Smooth muscle cell (in vitro differentiated cells): ENCODE results near the gene TAF8. TPM values are rescaled to one million over a fixed set of nuclear protein-coding genes. Genes with fewer than 3 reads are reported as not detected.

Experiments used
- DNase-seq: peaks from one replicate; lab custom pipeline; 2025; ENCODE audit not compliant: unreplicated experiment; lab: John Stamatoyannopoulos, UW
- H2AFZ ChIP-seq: fragments of 200-600 bp; sonication (generic); 2 replicates; pipeline ENCODE4 v1.6.0; 2016; ENCODE audit warnings: antibody characterized with exemption, low read depth, mild to moderate bottlenecking
- H3F3A ChIP-seq: fragments of 200-600 bp; sonication (generic); 2 replicates; pipeline ENCODE4 v1.6.0; 2017; ENCODE audit warnings: antibody characterized with exemption, low read depth
- H3K27ac ChIP-seq: fragments of 200-600 bp; sonication (generic); 2 replicates; pipeline ENCODE4 v1.5.1; 2016; ENCODE audit warnings: low read depth, mild to moderate bottlenecking
- H3K27me3 ChIP-seq: fragments of 200-600 bp; sonication (generic); 2 replicates; pipeline ENCODE4 v1.6.1; 2016; ENCODE audit warnings: low read depth, mild to moderate bottlenecking
- H3K36me3 ChIP-seq: fragments of 200-600 bp; sonication (generic); 2 replicates; pipeline ENCODE4 v1.5.1; 2016; ENCODE audit warnings: low read depth
- H3K4me1 ChIP-seq: fragments of 200-600 bp; sonication (generic); 2 replicates; pipeline ENCODE4 v1.5.1; 2016; ENCODE audit warnings: low read depth
- H3K4me2 ChIP-seq: fragments of 200-600 bp; sonication (generic); 2 replicates; pipeline ENCODE4 v1.6.0; 2016; ENCODE audit warnings: mild to moderate bottlenecking
- H3K4me3 ChIP-seq: fragments of 200-600 bp; sonication (generic); 2 replicates; pipeline ENCODE4 v1.5.1; 2016; ENCODE audit warnings: mild to moderate bottlenecking
- H3K79me2 ChIP-seq: fragments of 200-600 bp; sonication (generic); 2 replicates; pipeline ENCODE4 v1.6.0; 2016; ENCODE audit warnings: low read depth, mild to moderate bottlenecking
- H3K9ac ChIP-seq: fragments of 200-600 bp; sonication (generic); 2 replicates; pipeline ENCODE4 v1.6.0; 2016; ENCODE audit warnings: low read depth
- H3K9me3 ChIP-seq: fragments of 200-600 bp; sonication (generic); replicated peaks from 2 replicates; pipeline ENCODE4 v1.5.1; 2016; ENCODE audit warnings: low read depth
- H4K20me1 ChIP-seq: fragments of 200-600 bp; sonication (generic); 2 replicates; pipeline ENCODE4 v1.6.0; 2016; ENCODE audit warnings: low read depth
- CTCF ChIP-seq: fragments of 200-600 bp; sonication (generic); IDR thresholded peaks from 2 replicates; pipeline ENCODE4 v1.5.1; 2017; ENCODE audit warnings: borderline replicate concordance, mild to moderate bottlenecking, antibody characterized with exemption; ENCODE audit not compliant: insufficient read depth, poor library complexity, severe bottlenecking
- WGBS: methylation state at CpG from one replicate; pipeline ENCODE4 v1.1.7; 2016; ENCODE audit warnings: low lambda C conversion rate; 5-methylcytosine and 5-hydroxymethylcytosine counted together
- polyA plus RNA-seq: library from polyadenylated mRNA; unstranded; fragments of >200 nt; fragmentation: Nextera tagmentation; extraction: Ambion mirVana; gene quantifications from 2 replicates; pipeline ENCODE4 v1.2.1, GENCODE V29; 2016
- total RNA-seq: library from RNA; depleted of rRNA; stranded (reverse); fragments of >200 nt; gene quantifications from 2 replicates; pipeline ENCODE4 v1.2.3, GENCODE V29; 2014

Gene TAF8
- total and polyA plus RNA-seq, 2 experiments from 2014 or later = 8.1 to 9.8 TPM

GRCh38 chr6:42071881-42072583 is 21.7 kb downstream of the TAF8 start:
- no peak for TF ChIP-seq CTCF
- H3K4me3 ChIP-seq = no peak overlapping the region
- H3K27ac ChIP-seq = no peak overlapping the region
- 74% methylated on average over 6 of the region's 6 CpGs for WGBS
- peaks cover under 1% of the 10 kb centered on the region for H3K36me3 ChIP-seq
- H3K4me1 ChIP-seq = no peaks in the 10 kb centered on the region
- no peak overlapping the region for H2AFZ ChIP-seq
- no peaks in the 10 kb centered on the region for H3K9me3 ChIP-seq
- no peak for DNase-seq
- H3K9ac ChIP-seq = no peak overlapping the region
- no peaks in the 10 kb centered on the region for H3K79me2 ChIP-seq
- H3K4me2 ChIP-seq = no peak overlapping the region
- no peaks in the 10 kb centered on the region for H4K20me1 ChIP-seq
- H3K27me3 ChIP-seq = no peaks in the 10 kb centered on the region
- H3F3A ChIP-seq = no peaks in the 10 kb centered on the region

GRCh38 chr6:42073287-42073686 is 23.0 kb downstream of the TAF8 start:
- Histone ChIP-seq H4K20me1 (no peaks in the 10 kb centered on the region), H3K4me3 (no peak overlapping the region), H3F3A (no peaks in the 10 kb centered on the region), H3K9ac (no peak overlapping the region), H3K27me3 (no peaks in the 10 kb centered on the region), H3K9me3 (no peaks in the 10 kb centered on the region), H3K4me1 (no peaks in the 10 kb centered on the region), H2AFZ (no peak overlapping the region), H3K27ac (no peak overlapping the region), H3K79me2 (no peaks in the 10 kb centered on the region), H3K4me2 (no peak overlapping the region), H3K36me3 (no peaks in the 10 kb centered on the region)
- DNase-seq = no peak
- no peak for TF ChIP-seq CTCF
- WGBS = 95% methylated on average over 2 of the region's 2 CpGs

- WGBS = 42% methylated on average over 7 of the region's 7 CpGs
- H3K27ac ChIP-seq = no peak overlapping the region
Measured at GRCh38 chr6:42075159-42075838, 25.0 kb downstream of the TAF8 start.

More at GRCh38 chr6:42075159-42075838, 25.0 kb downstream of the TAF8 start:
- no peaks in the 10 kb centered on the region for H3K4me1 ChIP-seq
- no peak overlapping the region for H3K4me2 ChIP-seq
- DNase-seq = peak; percentile 41
- H3K4me3 ChIP-seq = no peak overlapping the region
- no peak overlapping the region for H2AFZ ChIP-seq
- no peak overlapping the region for H3K9ac ChIP-seq
- H4K20me1 ChIP-seq = no peaks in the 10 kb centered on the region
- H3K9me3 ChIP-seq = no peaks in the 10 kb centered on the region
- TF ChIP-seq CTCF = peak; percentile 93
- H3K79me2 ChIP-seq = no peaks in the 10 kb centered on the region
- no peaks in the 10 kb centered on the region for H3K36me3 ChIP-seq
- no peaks in the 10 kb centered on the region for H3F3A ChIP-seq
- no peaks in the 10 kb centered on the region for H3K27me3 ChIP-seq
